Tibial artery (tissue), 4 donors: ENCODE results near the gene ZSCAN23.
"Not testable (repeated sequence)": the region's sequence is repeated elsewhere in the genome, so short reads cannot be mapped to it uniquely, and the experiment has no call there.

Source experiments
- DNase-seq, 2 donors: peaks; one replicate each; pipeline ENCODE4 v3.0.0-alpha.2; 2019
- H3K27ac ChIP-seq, 2 donors: fragments of 200-600 bp; sonication (generic) in 1 of 2; 1 replicate in 1 of 2; 2 replicates in 1 of 2; pipeline ENCODE4 v1.5.1; 2018 to 2019; ENCODE audit warnings: mild to moderate bottlenecking in 1 of 2
- H3K27me3 ChIP-seq, 2 donors: fragments of 200-600 bp; sonication (generic) in 1 of 2; one replicate each; pipeline versions ENCODE4 v1.5.1 to v1.6.0; 2016 to 2019
- H3K36me3 ChIP-seq, 3 donors: fragments of 200-600 bp; sonication (generic) in 2 of 3; one replicate each; pipeline ENCODE4 v1.5.1; 2016 to 2019; ENCODE audit warnings: mild to moderate bottlenecking in 2 of 3
- H3K4me1 ChIP-seq, 4 donors: fragments of 200-600 bp; sonication (generic) in 2 of 4; 1 replicate in 3 of 4; 2 replicates in 1 of 4; pipeline ENCODE4 v1.5.1; 2016 to 2019
- H3K4me3 ChIP-seq, 2 donors: fragments of 200-600 bp; sonication (generic) in 1 of 2; 1 replicate in 1 of 2; 2 replicates in 1 of 2; pipeline ENCODE4 v1.5.1; 2018 to 2019; ENCODE audit warnings: mild to moderate bottlenecking in 2 of 2
- H3K9me3 ChIP-seq, 3 donors: fragments of 200-600 bp; sonication (generic) in 1 of 3; one replicate each; pipeline ENCODE4 v1.5.1; 2016 to 2019
- intact Hi-C: fragments of 100-400 bp; cut with DNase I; formaldehyde crosslinking; loops from one replicate; pipeline ENCODE4 v1.15.0; 2023; ENCODE audit warnings: low total_unique reads
- TF ChIP-seq, protein P1 (sequence below), 2 experiments: fragments of 200-600 bp in 1 of 2; fragments of 450-650 bp in 1 of 2; IDR thresholded peaks; one replicate each; pipeline ENCODE4 v1.5.1; 2017 to 2019; ENCODE audit warnings: antibody characterized with exemption in 2 of 2, mild to moderate bottlenecking in 1 of 2, moderate library complexity in 1 of 2

The ZSCAN23 gene

DNA sequence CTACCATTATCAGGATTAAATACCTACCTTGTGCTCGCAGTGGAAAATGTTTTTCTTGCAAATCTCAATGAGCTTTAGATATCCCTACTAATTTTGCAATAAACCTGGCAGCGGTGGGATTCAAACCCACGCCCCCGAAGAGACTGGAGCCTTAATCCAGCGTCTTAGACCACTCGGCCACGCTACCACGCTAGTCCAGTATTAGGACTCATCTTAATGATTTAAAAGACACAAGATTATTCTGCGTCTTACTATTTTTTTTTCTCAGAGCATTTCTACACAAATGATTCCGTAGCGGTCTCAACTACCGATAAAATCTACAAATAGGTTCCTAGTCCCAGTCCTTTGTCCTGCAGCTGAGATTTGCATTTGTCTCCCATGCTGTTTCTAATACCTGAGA is 35.2 kb upstream of the ZSCAN23 start:
- H3K27me3 ChIP-seq = peaks cover 0 to 14% of the 10 kb centered on the region in 2 donors
- intact Hi-C loops = no loop called here

DNA sequence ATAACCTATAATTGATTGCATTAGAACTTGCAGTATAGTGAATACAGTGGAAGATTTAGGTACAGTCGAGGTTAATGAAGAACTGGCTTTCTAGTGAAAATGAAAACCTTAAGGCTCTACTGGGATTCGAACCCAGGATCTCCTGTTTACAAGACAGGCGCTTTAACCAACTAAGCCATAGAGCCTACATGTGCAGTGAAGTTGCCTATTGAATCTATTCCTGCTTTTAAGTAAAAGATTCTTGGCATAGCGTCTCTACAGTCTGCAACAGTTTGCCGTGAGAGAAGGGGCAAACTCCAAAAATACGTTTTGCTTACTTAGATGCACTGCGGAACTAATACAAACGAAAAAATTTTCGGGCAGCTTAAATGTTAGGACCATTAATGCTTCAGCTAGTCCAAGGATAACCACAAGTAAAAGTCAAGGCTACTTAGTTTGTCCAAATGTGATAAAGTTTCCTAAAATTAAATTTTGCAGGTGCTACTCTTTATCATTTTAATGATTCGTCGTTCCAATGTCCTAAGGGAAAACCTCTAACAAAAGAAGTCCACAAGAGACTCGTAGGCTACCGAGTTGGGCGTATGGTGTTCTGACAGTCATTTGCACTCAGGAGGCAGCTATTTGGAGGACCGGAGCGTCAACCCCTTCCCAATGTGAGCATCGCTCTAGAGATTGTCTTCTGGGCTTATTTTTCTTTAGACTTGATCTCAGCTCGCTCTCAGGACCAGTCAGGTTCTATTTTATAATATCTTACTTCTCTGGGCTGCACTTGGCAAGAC is 31.3 kb upstream of the ZSCAN23 start:
- Histone ChIP-seq H3K27me3 (peaks cover 0 to 12% of the 10 kb centered on the region in 2 donors), H3K27ac (no peak overlapping the region), H3K9me3 (peaks cover 0 to 3% (median 0%) of the 10 kb centered on the region in 3 donors), H3K36me3 (no peaks in the 10 kb centered on the region), H3K4me1 (no peaks in the 10 kb centered on the region), H3K4me3 (no peak overlapping the region)
- intact Hi-C loops = loop anchor here (5.0 kb wide), 1 partner anchor 297 kb away; no protein-coding TSS in a partner anchor
- DNase-seq = no peak
- TF ChIP-seq, protein P1, sequence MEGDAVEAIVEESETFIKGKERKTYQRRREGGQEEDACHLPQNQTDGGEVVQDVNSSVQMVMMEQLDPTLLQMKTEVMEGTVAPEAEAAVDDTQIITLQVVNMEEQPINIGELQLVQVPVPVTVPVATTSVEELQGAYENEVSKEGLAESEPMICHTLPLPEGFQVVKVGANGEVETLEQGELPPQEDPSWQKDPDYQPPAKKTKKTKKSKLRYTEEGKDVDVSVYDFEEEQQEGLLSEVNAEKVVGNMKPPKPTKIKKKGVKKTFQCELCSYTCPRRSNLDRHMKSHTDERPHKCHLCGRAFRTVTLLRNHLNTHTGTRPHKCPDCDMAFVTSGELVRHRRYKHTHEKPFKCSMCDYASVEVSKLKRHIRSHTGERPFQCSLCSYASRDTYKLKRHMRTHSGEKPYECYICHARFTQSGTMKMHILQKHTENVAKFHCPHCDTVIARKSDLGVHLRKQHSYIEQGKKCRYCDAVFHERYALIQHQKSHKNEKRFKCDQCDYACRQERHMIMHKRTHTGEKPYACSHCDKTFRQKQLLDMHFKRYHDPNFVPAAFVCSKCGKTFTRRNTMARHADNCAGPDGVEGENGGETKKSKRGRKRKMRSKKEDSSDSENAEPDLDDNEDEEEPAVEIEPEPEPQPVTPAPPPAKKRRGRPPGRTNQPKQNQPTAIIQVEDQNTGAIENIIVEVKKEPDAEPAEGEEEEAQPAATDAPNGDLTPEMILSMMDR (IDR thresholded peaks at IDR 0.05) = no peak

More for the DNA sequence above, 35.2 kb upstream of the ZSCAN23 start:
- H3K4me1 ChIP-seq = no peaks in the 10 kb centered on the region
- H3K27ac ChIP-seq = no peak overlapping the region
- TF ChIP-seq, protein P1 (IDR thresholded peaks at IDR 0.05) = no peak
- peaks cover 0 to 3% (median 0%) of the 10 kb centered on the region in 3 donors for H3K9me3 ChIP-seq
- no peak for DNase-seq
- no peak overlapping the region for H3K4me3 ChIP-seq
- H3K36me3 ChIP-seq = no peaks in the 10 kb centered on the region

DNA sequence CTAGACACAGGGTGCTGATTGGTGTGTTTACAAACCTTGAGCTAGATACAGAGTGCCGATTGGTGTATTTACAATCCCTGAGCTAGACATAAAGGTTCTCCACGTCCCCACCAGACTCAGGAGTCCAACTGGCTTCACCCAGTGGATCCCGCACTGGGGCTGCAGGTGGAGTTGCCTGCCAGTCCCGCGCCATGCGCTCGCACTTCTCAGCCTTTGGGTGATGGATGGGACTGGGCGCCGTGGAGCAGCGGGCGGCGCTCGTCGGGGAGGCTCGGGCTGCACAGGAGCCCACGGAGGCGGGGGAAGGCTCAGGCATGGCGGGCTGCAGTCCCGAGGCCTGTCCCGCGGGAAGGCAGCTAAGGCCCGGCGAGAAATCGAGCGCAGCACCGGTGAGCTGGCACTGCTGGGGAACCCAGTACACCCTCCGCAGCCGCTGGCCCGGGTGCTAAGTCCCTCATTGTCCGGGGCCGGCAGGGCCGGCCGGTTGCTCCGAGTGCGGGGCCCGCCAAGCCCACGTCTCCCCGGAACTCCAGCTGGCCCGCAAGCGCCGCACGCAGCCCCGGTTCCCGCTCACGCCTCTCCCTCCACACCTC is 26.0 kb upstream of the ZSCAN23 start:
- intact Hi-C loops, H3K4me3 ChIP-seq, H3K36me3 ChIP-seq: not testable (repeated sequence)

DNA sequence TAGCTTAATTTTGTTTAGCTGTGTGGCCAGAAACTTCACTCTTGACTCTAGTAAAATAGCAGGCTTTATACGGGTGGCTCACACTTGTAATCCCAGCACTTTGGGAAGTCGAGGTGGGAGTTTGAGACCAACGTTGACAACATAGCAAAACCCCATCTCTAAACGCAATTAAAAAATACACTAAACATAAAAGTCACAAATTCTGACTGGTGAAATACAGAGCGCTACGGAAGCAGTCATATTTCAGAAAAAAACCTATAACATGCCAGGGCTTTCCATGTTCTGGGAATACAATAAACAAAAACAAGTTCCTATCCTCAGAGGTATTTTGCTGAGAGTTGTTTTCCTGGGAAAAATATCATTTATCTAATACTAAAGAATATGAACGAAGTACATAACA is 24.8 kb upstream of the ZSCAN23 start:
- Histone ChIP-seq H3K4me3 (no peak overlapping the region), H3K4me1 (no peaks in the 10 kb centered on the region), H3K9me3 (peaks cover 0 to 3% (median 0%) of the 10 kb centered on the region in 3 donors), H3K27me3 (peaks cover 0 to 8% of the 10 kb centered on the region in 2 donors), H3K27ac (no peak overlapping the region), H3K36me3 (no peaks in the 10 kb centered on the region)
- intact Hi-C loops = no loop called here
- no peak for DNase-seq
- TF ChIP-seq, protein P1 (IDR thresholded peaks at IDR 0.05) = no peak

More for the DNA sequence above, 26.0 kb upstream of the ZSCAN23 start:
- H3K9me3 ChIP-seq, DNase-seq, H3K27ac ChIP-seq, H3K4me1 ChIP-seq, H3K27me3 ChIP-seq: not testable (repeated sequence)

- no peak overlapping the region for H3K27ac ChIP-seq
- intact Hi-C loops = no loop called here
- DNase-seq = no peak
- no peaks in the 10 kb centered on the region for H3K36me3 ChIP-seq
- no peaks in the 10 kb centered on the region for H3K4me1 ChIP-seq
- no peak overlapping the region for H3K4me3 ChIP-seq
- TF ChIP-seq, protein P1 (IDR thresholded peaks at IDR 0.05) = no peak
- H3K9me3 ChIP-seq = no peaks in the 10 kb centered on the region
- H3K27me3 ChIP-seq = peaks cover 0 to 16% of the 10 kb centered on the region in 2 donors
Measured at GRCh38 chr6:28462401-28462800, 19.1 kb upstream of the ZSCAN23 start.

DNA sequence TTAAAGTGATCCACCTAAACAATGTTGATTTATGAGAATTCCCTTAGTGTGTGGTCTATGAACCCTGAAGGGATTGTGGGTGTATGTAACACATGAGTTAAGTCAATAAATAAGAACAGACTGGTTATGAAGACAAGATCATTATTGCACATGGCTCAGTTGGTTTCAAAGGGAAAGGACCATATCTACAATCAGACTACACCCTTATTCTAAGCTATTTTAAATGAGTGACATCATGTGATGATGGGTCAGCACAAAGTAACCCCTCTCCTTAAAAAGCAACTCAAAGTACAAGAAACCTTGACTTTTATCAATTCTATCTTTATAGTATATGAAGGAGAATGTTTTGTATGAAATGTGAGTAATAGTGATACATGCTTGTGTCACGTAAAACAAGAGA is 15.3 kb upstream of the ZSCAN23 start:
- Histone ChIP-seq H3K9me3 (no peaks in the 10 kb centered on the region), H3K36me3 (no peaks in the 10 kb centered on the region), H3K27me3 (peaks cover 0 to 21% of the 10 kb centered on the region in 2 donors), H3K27ac (no peak overlapping the region), H3K4me3 (no peak overlapping the region), H3K4me1 (no peaks in the 10 kb centered on the region)
- intact Hi-C loops = no loop called here
- TF ChIP-seq, protein P1 (IDR thresholded peaks at IDR 0.05) = no peak
- no peak for DNase-seq
